SK-MEL-5 (cell line): Measurements from ENCODE around the gene COMTD1. TPM values are rescaled to one million over a fixed set of nuclear protein-coding genes. Genes with fewer than 3 reads are reported as not detected.

Experiments
- DNase-seq: peaks from one replicate; pipeline ENCODE4 v3.0.0-alpha.2; 2016; ENCODE audit warnings: low read depth, low spot score
- in situ Hi-C: cut with HindIII; loops from 2 replicates; pipeline ENCODE4 v1.10.0; 2016; ENCODE audit warnings: low sequenced_read_pairs, high pct_unique_total_duplicates, low pct_unique_long_range_greater_than_20kb
- polyA plus RNA-seq, 2 experiments: library from polyadenylated mRNA; depleted of rRNA; stranded (reverse); fragments of >200 nt; gene quantifications; 2 replicates each; pipeline ENCODE4 v1.2.3, GENCODE V29; 2015
- total RNA-seq: library from RNA; depleted of rRNA; stranded (reverse); fragments of >200 nt; shearing (Covaris generic); gene quantifications from 2 replicates; pipeline ENCODE4 v1.2.3, GENCODE V29; 2014; rRNA removed

COMTD1 gene
- total RNA-seq = 15.5 and 20.1 TPM in 2 replicates
- polyA plus RNA-seq (2015; cell fraction: cytosol; rRNA removed) = 21.9 and 32.1 TPM in 2 replicates
- polyA plus RNA-seq (2015; cell fraction: nucleus; rRNA removed) = 105 and 117 TPM in 2 replicates

DNA sequence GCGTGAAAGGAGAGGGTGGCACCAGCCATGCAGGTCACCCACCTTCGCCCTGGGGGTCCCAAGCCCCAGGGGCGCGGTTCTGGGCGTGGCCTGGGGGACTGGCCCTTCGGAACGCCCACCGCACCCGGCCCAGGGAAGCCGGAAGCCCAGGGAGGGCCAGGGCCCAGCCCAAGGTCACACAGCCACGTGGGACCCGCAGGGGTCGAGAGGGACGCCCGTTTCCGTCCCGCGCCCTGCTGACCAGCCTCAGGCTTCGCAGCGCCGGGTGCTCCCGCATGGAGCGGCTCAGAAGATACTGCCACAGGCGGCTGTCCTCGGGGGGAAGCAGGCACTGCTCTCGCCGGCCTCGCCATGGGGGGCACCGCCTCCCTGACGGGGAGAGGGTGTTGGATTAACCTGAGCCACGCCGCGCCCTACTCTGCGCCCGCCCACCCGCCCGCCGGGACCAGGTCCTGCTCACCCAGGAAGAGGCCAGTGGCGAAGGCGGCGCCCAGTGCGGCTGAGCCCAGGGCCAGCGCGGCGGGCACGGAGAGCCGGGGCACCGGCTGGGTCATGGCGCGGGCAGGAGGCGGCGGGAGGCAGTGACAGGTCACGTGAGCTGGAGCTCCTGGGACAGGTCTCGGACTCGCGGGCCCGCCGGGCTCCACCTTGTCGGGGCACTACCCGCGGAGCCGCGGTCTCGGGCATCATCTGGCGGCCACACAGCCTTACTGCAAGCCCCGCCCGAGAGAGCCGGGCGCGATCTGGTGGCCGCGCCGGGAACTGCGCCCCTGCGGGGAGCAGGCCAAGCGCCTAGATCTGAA, at the start of gene COMTD1:
COMTD1 (minus strand) TSS at position 583 of the 803 bp plus-strand sequence; CDS start at position 554, 29 bp downstream.
- in situ Hi-C loops = no loop called here

DNA sequence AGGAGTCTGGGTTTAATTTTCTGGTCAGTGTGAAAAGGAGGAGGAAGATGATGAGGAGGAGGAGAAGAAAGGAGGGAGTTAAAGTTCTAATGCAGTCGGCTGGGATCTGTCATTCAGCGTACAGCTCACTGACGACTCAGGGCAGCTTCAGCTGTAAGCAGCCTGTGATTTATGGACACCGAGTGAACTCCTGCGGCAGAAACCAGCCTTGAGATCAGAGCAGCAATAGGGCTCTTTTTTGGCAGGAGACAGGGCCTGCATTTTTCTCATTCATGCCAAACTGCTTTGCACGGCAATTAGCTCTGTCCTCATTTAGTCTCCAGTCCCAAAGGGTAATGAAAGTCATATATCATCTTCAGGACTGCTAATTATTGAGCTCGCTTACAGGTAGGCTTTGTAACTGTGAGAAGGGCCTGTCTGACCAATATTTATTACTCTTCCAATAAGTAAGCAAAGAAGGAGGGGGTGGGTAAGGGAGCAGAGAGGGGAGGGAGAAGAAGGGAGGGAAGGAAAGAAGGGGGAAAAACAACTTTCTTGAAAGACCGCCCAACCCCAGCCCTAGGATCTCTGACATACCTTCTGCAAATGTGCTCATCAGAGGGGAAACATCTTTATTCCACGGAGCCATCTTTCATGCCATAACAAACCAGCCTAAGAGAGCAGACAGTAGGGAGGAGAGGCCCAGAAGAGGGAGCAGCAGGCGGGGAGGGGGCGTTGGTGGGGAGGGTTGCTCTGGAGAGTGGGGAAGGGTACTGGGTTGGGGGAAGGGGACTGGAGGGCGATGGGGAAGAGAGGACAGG, 48.1 kb upstream of the COMTD1 start:
- DNase-seq = no peak
- in situ Hi-C loops = no loop called here

More for the DNA sequence above, at the start of gene COMTD1:
- DNase-seq = peak; percentile 76

DNA sequence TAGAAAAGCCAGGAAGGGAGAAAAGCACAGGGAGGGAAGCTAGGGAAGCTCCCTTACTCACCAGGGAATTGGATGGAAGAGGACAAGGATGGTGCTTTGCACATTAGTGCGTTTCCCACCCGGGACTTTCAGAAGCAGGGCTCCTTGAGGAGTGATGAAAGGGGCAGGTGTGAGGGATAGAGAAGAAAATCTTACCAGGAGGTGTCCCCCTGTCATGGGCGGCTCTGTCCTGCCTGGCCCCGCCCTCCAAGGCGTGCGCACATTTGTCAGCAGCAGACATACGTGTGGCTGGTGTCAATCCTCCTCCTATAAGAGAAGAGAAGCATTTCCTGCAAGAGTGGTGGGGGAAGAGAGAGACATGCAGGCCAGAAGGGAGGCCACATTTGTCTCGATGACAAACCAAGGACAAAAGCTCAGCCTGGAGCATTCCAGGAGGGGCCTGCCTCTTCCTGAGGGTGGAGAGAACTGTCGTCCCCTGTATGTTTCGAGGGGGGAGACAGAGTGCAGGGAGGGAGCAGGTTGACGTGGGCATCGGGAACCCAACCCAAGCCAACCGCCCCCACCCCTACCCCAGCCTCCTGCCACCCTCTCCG, 47.4 kb upstream of the COMTD1 start:
- in situ Hi-C loops = no loop called here
- no peak for DNase-seq

DNA sequence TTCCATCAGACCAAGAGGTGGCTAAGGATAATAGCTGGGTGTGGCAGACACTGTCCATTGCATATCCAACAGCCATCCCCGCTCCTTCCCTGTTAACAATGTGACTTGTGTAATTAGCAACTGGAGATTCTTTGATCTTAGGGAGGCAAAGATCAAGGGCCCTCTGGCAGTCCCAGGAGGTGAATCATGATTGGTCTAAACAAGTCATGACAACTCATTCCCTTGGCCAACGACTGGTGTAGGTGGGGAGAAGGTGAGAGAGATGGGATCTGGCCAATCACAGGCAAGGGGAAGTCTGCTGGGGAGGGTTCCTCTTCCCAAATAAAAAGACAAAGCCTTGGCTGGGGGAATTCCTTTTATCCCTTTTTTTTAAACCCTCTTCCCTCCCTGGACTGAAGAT, 46.2 kb upstream of the COMTD1 start:
- DNase-seq = no peak
- in situ Hi-C loops = no loop called here

DNA sequence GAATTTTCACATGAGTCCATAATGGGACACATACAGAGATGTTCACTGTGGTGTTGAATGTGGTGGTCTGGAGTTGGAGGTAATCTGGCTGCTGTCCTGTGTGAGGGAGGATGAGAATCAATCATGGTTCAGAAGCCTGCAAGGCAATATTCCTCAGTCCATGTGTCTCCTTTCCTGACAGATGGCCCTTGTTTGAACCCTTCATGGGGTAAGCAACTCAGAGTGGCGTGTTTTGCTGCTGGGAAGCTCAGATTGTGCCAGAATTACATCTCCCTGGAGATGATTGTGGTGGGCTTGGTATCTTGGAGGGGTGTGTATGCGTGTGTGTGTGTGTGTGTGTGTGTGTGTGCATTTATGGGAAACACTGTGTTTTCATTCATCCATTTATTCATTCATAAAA, 44.5 kb upstream of the COMTD1 start:
- no peak for DNase-seq
- in situ Hi-C loops = no loop called here

DNA sequence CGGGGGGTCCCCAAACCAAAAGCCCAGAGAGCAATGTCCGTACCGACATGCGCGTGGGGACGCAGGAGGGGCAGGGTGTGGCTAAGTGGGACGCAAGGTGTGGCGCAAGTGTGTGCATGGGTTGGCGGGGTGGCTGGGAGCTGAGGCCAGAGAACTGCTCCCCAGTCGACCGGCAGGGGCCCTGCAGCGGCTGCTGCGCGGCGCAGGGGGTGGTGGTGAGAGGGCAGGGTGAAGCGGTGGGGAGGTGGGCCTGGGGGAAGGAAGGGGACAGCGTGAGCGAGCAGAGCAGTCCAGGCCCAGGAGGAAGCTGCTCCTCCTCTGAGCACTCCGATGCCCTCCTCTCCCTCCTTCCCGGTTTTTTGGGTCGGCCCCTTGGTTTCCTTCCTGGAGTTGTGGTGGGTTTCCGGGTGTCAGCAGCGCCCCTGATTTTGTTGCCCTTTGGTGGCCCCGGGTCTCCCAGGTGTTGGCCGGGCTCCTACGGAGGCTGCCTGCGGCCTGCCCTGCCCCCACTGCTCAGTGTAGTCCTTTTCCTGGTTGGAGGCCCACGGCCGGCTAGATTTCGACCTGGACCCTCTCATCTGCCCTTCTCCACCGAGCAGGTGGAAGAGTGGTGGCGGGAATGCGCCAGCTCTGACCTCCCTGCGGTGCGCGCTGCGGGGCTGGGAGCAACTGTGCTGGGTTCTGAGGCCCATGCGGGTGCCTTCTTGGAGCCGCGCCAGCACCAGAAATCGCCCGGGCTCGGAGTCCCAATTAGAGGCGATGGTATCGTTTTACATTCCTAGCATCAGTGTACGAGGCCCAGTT, 40.5 kb upstream of the COMTD1 start:
- no peak for DNase-seq
- in situ Hi-C loops = no loop called here

DNA sequence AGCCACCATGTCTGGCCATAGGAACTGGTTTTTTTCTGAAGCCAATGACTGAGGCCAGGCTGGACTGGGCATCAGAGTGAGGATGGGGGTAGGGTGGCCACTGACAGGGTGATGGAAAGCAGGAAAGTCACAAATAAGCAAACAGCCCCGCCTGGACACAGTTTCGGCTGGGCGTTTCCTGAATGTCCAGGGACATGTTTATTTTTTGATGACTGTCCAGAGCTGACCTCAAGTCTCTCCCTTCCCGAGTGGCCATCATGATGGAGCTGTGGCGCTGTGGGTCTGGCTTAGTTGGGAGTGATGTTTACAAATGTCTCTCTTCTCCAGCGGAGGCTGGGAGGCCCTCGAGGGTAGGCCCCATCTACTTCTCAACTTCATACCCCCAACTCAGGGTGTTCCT, 37.1 kb upstream of the COMTD1 start:
- no peak for DNase-seq
- in situ Hi-C loops = no loop called here

DNA sequence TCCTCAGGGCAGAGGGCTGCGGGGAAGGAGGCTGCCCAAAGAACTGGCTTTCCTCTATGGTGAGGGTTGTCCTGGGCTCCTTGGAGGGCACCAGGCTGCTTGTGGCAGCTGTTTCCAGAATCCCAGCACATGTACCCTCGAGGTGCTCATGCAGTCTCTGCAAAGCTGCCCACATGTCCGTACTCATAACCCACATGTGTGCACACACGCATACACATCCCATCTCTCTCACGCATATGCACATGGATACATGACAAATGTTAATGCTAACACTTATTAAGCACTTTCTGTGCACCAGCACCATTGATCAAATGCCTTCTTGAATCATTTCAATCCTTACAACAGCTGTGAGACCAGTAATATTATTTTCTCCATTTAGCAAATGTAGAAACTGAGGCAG, 36.3 kb upstream of the COMTD1 start:
- DNase-seq = no peak
- in situ Hi-C loops = no loop called here

DNA sequence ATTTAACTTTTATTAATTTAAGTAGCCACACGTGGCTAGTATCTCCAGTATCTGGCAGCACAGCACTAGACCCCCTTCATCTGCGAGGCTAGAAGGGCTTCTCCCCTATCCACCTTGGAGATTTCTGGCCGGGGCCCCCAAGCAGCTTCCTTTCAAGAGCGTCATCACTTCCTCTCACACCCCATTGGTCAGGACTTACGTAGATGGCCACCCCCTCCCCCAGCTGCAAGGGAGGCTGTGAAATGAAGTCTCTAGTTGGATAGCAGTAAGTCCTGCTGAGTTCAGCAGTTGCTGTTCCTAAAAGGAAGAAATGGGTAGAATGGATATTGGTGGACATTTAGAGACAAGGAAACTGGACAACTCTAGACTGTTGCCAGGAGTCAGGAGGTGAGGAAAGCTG, 33.8 kb upstream of the COMTD1 start:
- in situ Hi-C loops = no loop called here
- no peak for DNase-seq

DNA sequence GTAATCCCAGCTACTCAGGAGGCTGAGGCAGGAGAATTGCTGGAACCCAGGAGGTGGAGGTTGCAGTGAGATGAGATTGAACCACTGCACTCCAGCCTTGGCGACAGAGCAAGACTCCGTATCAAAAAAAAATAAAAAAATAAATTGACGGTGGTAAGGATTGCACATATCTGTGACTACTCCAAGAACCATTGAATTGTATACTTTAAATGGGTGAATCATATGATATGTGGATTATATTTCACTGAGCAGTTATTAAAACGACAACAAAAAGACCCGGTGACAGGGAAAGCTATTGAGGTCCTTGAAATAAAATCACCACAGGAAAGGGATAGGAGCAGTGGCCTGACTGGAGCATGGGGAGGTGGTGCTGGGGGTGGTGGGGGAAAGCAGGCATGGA, 31.2 kb upstream of the COMTD1 start:
- DNase-seq = no peak
- in situ Hi-C loops = no loop called here

DNA sequence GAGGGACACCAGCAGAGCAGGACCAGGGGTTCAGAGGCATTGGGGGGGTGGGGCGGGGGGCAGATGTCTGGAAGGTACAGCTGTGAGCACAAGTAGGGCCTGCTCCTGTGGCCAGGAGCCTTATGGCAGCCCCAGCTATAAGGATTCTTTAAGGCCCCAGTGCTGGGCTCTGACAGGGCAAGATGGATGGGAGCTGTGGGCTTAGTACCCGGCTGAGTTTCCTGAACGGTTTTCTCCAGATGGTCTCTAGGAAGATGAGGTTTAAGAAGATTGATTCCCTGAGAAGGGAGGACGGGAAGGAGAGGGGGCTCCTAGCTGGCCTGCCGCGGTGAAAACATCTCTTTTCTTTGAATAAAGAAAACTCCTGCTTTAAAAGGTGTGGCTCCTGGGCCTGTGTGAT, 30.1 kb upstream of the COMTD1 start:
- in situ Hi-C loops = no loop called here
- no peak for DNase-seq

DNA sequence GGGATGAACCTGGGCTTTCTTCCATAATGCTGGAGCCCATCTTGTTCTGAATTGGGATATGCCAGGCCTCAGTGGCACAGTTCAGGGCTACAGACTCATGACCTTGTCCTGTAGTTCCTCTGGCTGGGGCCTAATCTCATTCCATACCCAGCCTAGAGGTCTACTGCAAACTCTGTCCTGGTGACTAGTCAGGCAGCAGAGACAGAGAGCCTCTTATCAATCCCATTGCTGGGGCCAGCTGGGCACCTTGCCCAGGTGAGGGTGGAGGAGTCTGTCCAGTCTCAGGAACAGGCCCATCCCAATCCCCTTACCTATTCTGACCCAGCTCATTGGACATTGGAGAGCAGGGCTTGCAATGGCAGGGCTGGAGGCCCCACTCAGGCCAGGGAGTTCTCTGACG, 28.0 kb upstream of the COMTD1 start:
- in situ Hi-C loops = no loop called here
- no peak for DNase-seq

DNA sequence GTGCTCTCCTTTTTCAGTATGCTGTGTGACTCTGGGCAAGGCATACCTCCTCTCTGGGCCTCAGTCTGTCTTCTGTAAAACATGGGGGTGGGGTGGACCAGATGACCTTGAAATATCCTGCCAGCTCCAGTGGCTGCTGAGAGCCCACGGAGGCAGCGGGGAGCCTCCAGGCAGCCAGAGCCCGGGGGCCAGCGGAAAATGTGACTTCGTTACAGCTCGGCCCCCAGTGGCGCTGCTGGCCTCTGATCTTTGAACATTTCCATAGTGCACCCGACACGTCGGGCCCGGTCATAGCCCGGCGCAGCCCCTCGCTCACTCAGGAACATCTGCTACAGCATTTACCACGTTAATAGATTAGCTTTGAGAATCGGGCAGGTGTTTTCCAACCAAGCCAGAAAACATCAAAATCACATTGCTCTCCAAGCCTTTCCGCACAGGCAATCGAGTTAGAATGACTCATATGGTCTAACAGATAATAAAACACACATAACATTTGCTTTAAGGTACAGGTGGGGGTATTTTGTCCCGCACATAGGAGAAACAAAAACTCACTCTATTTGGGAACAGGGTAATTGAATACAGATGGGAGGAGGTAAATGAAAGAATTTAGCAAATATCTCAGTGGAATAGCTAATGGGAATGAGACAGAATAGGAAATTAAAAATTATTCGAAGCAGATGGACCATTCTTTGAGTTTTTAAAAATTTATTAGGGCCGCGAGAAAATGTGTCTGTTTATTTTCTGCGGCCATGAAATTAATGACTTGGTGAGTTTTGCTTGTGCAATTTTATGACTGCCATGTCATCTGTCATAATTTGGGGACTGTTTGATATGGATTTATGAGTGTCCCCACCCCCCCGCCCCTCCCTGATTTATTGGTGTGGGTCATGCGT, 26.3 kb upstream of the COMTD1 start:
- DNase-seq = no peak
- in situ Hi-C loops = no loop called here

DNA sequence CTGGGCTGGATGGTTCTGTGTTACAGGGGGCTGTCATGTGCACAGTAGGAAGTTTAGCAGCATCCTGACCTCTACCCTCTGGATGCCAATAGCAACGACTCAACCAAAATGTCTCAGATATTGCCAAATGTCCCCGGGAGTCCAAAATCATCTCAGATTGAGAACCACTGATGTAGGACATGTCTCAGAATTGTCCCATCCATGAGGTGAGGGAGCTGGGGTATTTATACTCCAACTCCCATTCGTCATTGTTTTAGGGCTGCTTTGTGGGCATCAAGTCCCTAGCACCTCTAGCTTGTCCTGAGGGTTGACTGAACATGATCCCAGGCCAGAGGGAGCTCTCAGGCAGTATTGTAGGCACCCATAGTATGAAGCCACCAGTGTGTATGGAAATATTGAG, 25.2 kb upstream of the COMTD1 start:
- no peak for DNase-seq
- in situ Hi-C loops = no loop called here

DNA sequence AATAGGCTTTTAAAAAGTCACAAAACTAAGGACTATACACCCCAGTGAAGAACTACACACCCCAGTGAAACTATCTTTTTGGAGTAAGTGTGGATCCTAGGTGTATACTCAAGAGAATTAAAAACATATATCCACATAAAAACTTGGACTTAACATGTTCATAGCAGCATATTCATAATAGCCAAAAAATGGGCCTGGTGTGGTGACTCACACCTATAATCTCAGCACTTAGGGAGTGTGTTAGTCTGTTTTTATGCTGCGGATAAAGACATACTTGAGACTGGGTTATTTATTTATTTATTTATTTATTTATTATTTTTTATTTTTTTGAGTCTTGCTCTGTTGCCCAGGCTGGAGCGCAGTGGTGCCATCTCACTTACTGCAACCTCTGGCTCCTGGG, 19.0 kb upstream of the COMTD1 start:
- no peak for DNase-seq
- in situ Hi-C loops = no loop called here

DNA sequence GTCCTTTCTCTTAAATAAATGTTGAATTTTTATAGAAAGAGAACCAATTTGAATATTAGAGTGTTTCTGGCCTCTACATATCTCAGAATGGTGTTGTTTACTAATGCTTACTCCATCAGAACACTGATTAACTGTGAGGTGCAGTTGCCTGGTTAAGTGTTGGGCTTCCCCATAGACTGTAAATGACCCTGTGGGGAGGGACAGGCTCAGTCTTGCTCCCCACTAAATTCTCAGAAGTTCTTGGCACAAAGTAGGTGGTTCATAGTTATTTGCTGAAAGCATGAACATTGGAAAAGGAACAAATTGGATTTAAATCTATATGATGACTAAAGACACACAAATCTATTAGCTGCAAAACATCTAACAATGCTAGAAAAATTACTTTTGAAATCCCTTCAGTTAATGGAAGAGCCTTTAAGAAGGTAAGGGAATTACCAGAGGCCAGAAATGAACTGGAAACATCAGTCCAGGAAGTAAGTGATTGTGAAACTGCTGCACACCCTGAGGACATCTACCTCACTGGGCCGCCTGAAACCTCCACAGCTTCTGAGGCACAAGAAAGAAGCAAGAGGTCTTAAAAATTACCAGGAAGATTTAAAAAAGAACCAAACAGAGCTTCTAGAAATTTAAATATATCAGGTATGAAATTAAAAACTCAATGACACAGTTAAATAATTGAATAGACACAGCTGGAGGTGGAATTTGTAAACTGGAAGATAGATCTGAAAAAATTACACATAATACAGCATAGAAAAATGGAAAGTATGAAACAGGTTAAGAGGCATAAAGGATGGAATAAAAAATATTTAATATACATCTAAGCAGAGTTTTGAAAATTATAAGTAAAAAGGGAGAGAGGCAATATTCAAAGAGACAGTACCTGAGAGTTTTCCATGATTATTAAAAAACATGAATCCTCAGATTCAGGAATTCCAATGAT, 17.8 kb upstream of the COMTD1 start:
- in situ Hi-C loops = no loop called here

More for the DNA sequence above, 17.8 kb upstream of the COMTD1 start:
- DNase-seq = no peak
